ENCODE results near the gene PSMD8.
"Not testable (repeated sequence)": the region's sequence is repeated elsewhere in the genome, so short reads cannot be mapped to it uniquely, and the experiment has no call there.

The PSMD8 gene

GRCh38 chr19:38387550-38388348 is 13.4 kb downstream of the PSMD8 start, which contains the start of gene GGN:
GGN (minus strand) TSS chr19:38388034; CDS start chr19:38387261, 773 bp downstream.
- DNase-seq, result peak; percentile 81 to 84

GRCh38 chr19:38388349-38389100 is 14.2 kb downstream of the PSMD8 start, which contains the start of gene SPRED3:
SPRED3 (plus strand) TSS chr19:38388697; CDS start chr19:38390303, 1,606 bp downstream.
- no peak for DNase-seq

DNA sequence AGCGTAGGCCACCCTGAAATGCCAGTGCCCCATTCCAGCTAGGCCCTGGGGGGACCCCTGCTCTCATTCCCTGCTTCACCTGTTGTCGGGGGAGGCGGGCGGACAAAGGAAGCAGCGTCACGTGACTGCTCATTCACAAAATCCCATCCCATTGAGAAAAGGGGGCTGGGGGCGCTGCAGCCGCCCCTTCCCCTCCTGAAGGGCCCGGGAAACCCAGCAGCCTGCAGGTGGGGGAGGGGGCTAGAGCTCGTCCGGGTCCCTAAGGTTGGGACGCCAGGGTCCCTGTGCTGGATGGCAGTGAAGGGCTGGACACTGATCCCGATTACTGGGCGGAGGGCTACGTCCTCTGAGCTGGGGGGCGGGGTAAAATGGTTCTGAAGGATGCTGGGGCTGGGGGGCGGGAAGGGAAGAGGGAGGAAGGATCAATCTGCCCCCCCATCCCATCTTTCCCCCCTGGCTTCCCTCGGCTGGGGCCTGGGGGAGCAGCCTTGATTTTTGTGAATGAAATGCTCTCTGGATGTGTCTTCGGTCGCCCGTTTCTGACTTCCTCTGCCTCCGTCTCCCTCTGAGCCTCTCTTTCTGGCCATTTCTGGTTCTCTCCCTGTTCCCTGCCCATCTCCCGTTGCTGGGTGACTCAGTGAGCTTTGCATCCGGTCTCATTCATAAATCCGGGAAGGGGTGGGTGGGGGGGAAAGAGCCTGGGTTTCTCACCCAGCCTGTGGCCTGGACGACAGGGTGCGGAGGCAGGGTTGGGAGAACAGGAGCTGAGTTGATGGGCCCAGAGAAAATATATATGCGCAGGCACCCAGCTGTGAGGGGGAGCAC is 14.9 kb downstream of the PSMD8 start:
- no peak for DNase-seq

GRCh38 chr19:38389957-38390924 is 15.9 kb downstream of the PSMD8 start:
- no peak for DNase-seq

DNA sequence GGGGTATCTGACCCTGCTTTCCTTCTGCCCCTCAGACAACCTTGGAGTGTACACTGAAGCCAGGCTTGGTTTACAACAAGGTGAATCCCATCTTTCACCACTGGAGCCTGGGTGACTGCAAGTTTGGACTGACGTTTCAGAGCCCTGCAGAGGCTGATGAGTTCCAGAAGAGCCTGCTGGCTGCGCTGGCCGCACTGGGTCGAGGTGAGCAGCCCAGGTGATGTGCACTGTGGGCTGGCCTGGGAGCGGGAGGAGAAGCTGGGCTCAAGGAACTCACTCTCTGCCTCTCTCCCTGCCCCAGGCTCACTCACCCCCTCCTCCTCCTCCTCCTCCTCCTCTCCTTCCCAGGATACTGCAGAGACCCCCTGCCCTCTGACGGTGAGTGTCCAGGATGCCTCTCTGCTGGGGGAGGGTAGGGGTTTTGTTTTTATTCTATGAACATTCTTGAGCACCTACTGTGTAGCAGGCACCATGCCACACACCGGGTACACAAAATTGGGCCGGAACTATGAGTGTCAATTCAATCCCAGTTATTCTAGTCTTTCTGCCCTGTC is 17.6 kb downstream of the PSMD8 start:
- DNase-seq, result no peak

- DNase-seq, result no peak
Measured at GRCh38 chr19:38392707-38393308, 18.4 kb downstream of the PSMD8 start.

GRCh38 chr19:38394488-38394887 is 20.1 kb downstream of the PSMD8 start:
- DNase-seq, result peak; percentile 58 to 66

DNA sequence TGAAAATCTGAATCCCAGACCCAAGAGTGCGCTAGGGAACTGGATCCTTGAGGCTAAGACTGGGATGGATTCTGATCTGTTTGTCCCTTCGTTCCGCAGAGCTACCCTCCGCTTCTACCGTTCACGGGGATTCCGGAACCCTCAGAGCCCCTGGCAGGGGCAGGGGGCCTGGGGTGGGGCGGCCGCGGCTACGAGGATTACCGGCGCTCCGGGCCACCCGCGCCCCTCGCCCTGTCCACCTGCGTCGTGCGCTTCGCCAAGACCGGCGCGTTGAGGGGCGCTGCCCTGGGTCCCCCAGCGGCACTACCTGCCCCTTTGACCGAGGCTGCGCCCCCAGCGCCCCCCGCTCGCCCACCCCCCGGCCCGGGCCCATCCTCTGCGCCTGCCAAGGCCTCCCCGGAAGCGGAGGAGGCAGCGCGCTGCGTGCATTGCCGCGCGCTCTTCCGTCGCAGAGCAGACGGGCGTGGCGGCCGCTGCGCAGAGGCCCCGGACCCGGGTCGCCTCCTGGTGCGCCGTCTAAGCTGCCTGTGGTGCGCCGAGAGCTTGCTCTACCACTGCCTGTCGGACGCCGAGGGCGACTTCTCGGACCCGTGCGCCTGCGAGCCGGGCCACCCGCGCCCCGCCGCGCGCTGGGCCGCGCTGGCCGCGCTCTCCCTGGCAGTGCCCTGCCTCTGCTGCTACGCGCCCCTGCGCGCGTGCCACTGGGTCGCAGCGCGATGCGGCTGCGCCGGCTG is 21.2 kb downstream of the PSMD8 start:
- peak in 1 of 2 donors; percentile 47 for DNase-seq

- no peak for DNase-seq
Measured at GRCh38 chr19:38399081-38399480, 24.7 kb downstream of the PSMD8 start.

- DNase-seq, result no peak
Measured at GRCh38 chr19:38399537-38399936, 25.2 kb downstream of the PSMD8 start.

DNA sequence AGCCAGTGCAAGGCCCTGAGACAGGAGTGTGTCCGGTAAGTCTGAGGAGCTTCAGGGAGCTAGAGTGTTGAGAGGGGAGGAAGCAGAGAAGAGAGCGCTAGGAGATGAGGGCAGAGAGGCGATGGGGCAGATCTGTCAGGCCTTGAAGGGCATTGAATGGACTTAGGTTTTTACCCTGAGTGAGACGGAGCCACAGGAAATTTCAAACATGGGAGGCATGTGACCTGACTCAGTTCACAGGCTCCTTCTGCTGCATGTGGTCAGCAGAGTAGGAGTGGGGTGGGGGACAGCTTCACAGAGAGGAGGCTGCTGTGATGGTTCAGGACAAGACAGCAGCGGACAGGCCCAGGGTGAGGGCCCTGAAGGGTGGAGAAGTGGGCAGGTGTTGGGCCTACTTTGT is 26.0 kb downstream of the PSMD8 start:
- DNase-seq, result no peak

DNA sequence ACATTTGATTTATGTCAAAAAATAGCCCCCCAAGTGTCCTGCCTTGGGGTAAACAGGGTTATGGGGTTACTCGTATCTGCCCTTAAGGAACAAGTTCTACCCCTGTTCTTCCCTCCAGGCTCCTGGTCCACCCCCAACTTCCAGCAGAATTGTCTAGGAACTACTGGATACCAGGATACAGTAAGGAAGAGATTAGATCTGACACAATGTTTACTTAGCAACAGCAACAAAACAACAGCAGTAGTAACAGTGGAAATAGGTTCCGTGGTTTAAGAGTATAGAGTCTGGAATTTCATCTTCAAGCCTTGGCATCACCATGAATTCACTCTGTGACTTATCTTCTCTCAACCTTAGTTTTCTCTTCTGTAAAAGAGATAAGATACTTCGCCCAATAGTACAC is 26.8 kb downstream of the PSMD8 start:
- no peak for DNase-seq

- no peak for DNase-seq
Measured at GRCh38 chr19:38402623-38402966, 28.2 kb downstream of the PSMD8 start.

GRCh38 chr19:38402967-38403674 is 28.8 kb downstream of the PSMD8 start, which contains the start of gene FAM98C:
FAM98C (plus strand) TSS chr19:38403093; CDS start chr19:38403154, 61 bp downstream.
- DNase-seq, result peak; percentile 97 to 98

DNA sequence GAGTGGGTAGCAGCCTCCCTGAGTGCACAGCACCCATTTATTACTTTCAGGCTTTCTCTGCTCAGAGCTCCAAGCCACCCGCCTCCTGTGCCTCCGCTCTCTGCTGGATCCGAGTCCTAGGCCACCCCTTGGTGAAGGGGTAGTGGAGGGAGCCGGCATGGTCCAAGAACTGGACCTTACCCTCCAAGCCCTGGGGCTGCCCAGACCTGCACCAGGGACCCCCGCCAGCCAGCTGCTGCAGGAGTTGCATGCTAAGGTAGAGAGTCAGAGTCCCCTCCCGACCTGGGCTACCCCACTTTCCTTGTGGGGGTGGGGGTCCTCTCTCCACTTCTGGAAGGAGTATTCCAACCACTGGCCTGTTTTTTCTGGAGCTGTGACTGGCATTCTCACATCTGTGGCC is 30.5 kb downstream of the PSMD8 start:
- no peak for DNase-seq

DNA sequence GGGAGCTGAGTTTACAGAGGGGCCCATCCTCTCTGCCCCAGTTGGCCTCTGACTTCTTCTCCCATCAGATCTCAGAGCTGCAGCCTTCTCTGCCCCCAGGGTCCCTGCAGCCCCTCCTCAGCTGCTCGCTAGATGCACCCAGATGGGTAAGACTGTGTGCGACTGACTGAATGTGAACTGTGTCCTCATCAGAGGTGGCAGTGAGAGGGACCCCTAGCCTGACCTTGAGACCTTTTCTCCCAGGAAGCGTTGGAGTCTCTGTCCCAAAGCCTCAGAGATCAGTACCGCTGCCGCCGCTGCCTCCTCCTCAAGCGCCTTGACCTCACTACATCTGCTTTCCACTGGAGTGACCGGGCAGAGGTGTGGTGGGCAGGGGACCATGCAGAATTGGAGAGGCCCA is 30.9 kb downstream of the PSMD8 start:
- DNase-seq, result no peak

DNA sequence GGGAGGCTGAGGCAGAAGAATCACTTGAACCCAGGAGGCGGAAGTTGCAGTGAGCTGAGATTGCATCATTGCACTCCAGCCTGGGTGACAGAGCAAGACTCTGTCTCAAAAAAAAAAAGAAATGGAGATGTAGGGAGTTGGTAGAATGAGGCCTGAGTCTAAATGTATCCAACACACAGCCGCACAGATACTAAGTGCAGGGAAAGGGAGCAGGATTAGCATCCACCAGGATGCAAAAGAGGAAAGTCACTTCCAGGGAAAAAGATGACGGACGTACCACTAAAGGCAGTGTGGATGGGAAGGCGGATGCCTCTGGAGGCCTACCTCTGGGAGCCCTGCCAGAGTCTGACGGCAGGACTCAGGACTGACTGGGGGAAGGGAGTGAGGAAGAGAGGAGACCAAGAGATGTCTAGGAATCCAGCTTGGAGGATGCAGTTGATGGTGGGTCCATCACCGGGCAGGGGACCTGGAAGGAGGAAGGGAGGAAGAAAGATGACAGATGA is 35.3 kb downstream of the PSMD8 start:
- no peak for DNase-seq

- not testable (repeated sequence) for DNase-seq
Measured at GRCh38 chr19:38410407-38410806, 36.0 kb downstream of the PSMD8 start.

DNA sequence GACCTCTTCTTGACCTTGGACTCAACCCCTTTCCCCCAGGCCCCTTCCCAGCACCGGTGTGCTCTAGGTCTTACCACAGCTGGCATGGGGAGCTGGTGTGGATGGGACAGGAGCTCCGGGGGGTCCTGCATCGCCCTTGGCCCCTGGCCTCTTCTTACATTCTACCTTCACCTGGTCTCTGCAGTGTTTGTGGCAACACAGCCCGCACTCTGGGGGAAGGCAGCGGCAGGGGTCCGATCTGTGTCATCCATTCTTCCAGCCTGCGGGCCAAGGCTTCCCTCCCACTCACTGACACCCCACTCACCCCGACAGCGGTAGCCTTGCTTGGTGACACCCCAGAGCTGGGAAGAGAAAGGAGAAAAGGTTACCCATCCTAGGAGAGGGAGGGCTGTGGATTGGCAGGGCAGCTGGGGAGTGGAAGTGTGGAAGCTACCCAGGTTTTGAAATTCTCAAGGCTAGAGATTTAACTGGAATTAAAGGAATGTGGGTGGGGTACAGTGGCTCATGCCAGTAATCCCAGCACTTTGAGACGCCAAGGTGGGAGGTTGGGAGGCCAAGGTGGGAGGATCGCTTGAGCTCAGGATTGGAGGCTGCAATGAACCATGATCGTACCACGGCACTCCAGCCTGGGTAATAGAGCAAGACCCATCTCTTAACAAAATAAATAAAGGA is 36.8 kb downstream of the PSMD8 start:
- no peak for DNase-seq

Measured in activated CD4-positive, alpha-beta T cell treated with anti-CD3 and anti-CD28 coated beads for 4 hours (primary cell).